Skeletal muscle tissue (tissue), 4 donors: ENCODE measurements around the gene WNT7A. TPM values are rescaled to one million over a fixed set of nuclear protein-coding genes. Genes with fewer than 3 reads are reported as not detected.

Experiments used
- H3K27ac ChIP-seq: one replicate; pipeline ENCODE4 v1.7.0; 2013; ENCODE audit warnings: mild to moderate bottlenecking, low read depth, low read length, inconsistent platforms
- H3K27me3 ChIP-seq, 3 donors: one replicate each; pipeline ENCODE4 v1.7.0; 2013; ENCODE audit warnings: low read length in 3 of 3; ENCODE audit not compliant: control insufficient read depth in 3 of 3, insufficient read depth in 3 of 3
- H3K36me3 ChIP-seq, 3 donors: one replicate each; pipeline ENCODE4 v1.7.0; 2013; ENCODE audit warnings: low read length in 3 of 3; ENCODE audit not compliant: control insufficient read depth in 3 of 3, insufficient read depth in 3 of 3
- H3K4me1 ChIP-seq, 3 donors: one replicate each; pipeline ENCODE4 v1.7.0; 2013; ENCODE audit warnings: low read length in 3 of 3, mild to moderate bottlenecking in 3 of 3; ENCODE audit not compliant: control insufficient read depth in 3 of 3, insufficient read depth in 3 of 3
- H3K4me3 ChIP-seq, 3 donors: one replicate each; pipeline ENCODE4 v1.7.0; 2013; ENCODE audit warnings: low read length in 3 of 3
- H3K9ac ChIP-seq, 3 donors: one replicate each; pipeline ENCODE4 v1.7.0; 2013; ENCODE audit warnings: low read length in 3 of 3, mild to moderate bottlenecking in 3 of 3, moderate library complexity in 2 of 3, low read depth in 1 of 3
- H3K9me3 ChIP-seq, 3 donors: one replicate each; pipeline ENCODE4 v1.7.0; 2013; ENCODE audit warnings: low read length in 3 of 3; ENCODE audit not compliant: control insufficient read depth in 3 of 3
- total RNA-seq: library from RNA; depleted of rRNA; stranded (reverse); fragments of >200 nt; gene quantifications from one replicate; pipeline ENCODE4 v1.2.3, GENCODE V29; 2014
- donor health status: Osteomylitis.

Gene WNT7A
- total RNA-seq, 1 donor from 2014 or later, result not detected

DNA sequence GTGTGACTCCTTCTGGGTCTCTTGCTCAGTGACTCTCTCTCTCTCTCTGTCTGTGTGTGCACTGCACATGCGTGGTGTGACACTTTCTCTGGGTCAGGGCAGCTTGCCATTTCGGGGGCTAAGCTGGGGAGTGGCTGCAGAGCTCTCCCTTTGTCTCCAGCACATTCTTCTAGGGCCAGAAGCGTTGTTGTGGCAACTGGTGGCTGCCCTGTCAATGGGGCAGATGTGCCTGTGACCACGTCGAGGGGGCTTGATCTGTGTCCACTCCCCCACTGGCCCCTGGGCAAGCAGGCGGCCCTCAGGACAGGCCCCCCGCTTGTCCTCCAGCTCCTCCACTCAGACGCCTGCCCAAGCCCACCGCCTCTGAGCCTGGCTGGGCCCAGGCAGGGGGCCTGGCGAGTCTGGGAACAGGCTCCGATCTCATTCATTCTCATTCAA, 67.8 kb downstream of the WNT7A start:
- Histone ChIP-seq H3K27ac (no peak overlapping the region), H3K4me1 (no peaks in the 10 kb centered on the region), H3K9me3 (peaks cover 25 to 40% (median 35%) of the 10 kb centered on the region in 3 donors), H3K27me3 (peaks cover 0 to 6% (median 3%) of the 10 kb centered on the region in 3 donors), H3K36me3 (no peaks in the 10 kb centered on the region), H3K9ac (no peak overlapping the region), H3K4me3 (no peak overlapping the region)

DNA sequence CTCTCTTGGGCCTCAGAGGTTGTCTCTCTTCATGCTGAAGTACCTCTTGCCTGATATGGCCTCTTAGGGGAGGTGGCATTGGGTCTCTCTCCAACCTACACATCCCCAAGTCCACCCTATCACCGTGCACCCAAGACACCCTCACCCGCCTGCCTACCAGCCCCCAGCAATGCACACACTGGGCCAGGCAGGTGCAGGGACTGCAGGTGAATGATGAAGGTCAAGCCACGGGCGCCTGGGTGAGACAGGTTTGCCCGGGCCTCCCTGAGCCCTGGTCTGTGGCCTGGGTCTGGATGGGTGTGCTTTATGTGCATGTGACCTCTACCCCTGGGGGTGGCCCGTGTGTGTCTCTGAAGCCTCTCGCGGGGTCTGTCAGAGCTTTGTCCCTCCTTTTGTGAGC, 68.3 kb downstream of the WNT7A start:
- no peaks in the 10 kb centered on the region for H3K36me3 ChIP-seq
- no peaks in the 10 kb centered on the region for H3K4me1 ChIP-seq
- peaks cover 25 to 37% (median 35%) of the 10 kb centered on the region in 3 donors for H3K9me3 ChIP-seq
- H3K9ac ChIP-seq, result no peak overlapping the region
- peaks cover 0 to 6% (median 0%) of the 10 kb centered on the region in 3 donors for H3K27me3 ChIP-seq
- H3K27ac ChIP-seq, result no peak overlapping the region
- no peak overlapping the region for H3K4me3 ChIP-seq

DNA sequence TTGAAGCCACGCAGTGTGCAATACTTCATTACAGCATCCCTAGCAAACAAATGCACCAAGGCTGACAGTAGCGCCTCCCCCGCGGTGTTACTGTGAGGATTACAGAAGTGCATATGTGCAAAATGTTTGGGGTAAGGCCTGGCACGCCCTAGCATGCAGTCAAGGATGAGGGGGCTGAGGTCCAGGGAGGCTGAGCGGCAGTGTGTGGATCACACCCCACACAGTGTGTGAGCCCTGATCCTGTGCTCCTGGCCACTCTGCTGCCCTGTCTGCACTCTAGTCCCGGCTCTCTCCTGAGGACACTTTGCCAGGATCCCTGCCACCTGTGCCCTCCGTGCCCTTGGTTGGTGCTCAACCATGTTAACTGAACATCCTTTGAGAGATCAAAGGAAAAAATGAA, 71.3 kb downstream of the WNT7A start:
- Histone ChIP-seq H3K4me3 (no peak overlapping the region), H3K9me3 (peaks cover 4 to 10% (median 6%) of the 10 kb centered on the region in 3 donors), H3K4me1 (no peaks in the 10 kb centered on the region), H3K36me3 (no peaks in the 10 kb centered on the region), H3K27ac (no peak overlapping the region), H3K27me3 (peaks cover 0 to 6% (median 0%) of the 10 kb centered on the region in 3 donors), H3K9ac (no peak overlapping the region)

DNA sequence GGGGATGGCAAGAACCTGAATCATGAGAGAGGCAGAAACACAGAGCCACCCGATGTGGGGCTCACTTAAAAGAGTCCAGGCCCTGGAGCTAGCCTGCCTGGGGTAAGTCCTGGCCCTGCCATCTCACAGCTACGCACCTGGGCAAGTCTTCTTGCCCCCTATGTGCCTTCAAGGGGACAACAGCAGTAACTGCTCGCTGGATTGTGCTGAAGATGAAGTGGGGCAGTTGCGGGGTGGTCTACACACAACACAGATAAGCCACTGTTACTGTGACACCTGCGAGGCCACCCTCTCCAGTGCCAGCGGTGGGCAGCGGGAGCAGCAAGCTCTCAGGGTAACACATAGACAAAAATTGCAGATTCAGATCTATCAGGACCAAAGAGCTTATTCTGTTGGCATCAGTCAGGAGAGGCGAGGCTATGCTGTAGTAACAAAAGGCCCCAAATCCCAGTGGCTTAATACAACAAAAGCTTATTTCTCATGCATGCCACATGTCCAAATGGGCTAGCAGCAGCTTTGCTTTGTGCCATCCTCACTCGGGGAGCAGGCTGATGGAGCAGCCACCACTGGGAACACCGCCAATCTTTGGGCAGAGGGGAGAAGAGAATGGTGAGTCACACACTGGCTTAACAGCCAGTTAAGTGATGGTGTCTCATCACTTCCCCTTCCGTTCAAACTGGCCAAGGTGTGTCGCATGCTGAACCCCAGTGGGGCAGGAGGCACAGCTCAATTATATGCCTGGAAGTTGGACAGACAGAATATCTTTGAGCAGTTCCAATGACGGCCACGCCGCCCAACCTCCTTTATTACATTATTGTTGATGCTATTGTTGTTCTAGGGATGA, 78.3 kb downstream of the WNT7A start:
- Histone ChIP-seq H3K27ac (no peak overlapping the region), H3K4me3 (no peak overlapping the region), H3K9me3 (peaks cover 0 to 3% (median 3%) of the 10 kb centered on the region in 3 donors), H3K36me3 (no peaks in the 10 kb centered on the region), H3K4me1 (no peaks in the 10 kb centered on the region), H3K9ac (no peak overlapping the region), H3K27me3 (peaks cover 4 to 14% (median 5%) of the 10 kb centered on the region in 3 donors)

DNA sequence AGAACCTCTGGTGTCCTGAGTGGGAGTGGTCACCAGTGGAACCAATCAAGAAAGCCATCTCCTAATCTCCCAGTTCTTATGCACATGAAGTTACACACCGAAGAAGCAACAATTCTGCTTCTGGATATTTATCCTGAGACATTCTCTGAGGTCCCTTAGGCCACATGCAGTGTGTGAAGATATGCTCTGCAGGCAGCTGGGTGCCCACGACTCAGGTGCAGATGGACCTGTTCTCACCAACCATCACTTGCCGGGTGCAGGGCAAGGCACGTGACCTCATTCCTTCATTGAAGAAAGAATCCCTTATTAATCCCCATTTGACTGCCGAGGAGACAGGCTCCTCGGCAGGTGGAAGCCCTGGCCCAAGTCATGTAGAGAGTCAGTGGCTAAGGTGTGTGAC, 79.8 kb downstream of the WNT7A start:
- Histone ChIP-seq H3K36me3 (no peaks in the 10 kb centered on the region), H3K4me3 (no peak overlapping the region), H3K9ac (no peak overlapping the region), H3K9me3 (peaks cover 0 to 3% (median 0%) of the 10 kb centered on the region in 3 donors), H3K27me3 (peaks cover 4 to 15% (median 11%) of the 10 kb centered on the region in 3 donors), H3K4me1 (no peaks in the 10 kb centered on the region), H3K27ac (no peak overlapping the region)

DNA sequence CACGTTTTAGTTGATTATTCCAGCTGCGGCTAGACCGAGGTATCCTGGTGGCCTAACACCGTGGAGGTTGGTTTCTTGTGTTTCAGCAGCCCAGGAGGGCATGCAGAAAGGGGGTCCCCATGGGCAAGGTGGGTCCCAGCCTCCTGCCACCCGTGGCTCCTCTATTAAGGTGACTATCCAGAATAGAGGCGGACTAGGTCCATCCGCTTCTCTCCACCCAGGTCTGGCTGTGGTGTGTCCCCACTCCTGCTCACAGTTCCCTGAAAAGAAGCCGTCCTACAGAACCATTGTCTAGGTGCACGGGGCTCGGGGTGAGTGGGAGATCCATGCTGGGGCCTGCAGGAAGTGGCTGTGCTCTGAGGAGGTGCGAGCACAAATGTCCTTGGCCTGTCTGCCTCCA, 81.5 kb downstream of the WNT7A start:
- Histone ChIP-seq H3K4me3 (no peak overlapping the region), H3K9me3 (peaks cover 0 to 3% (median 0%) of the 10 kb centered on the region in 3 donors), H3K36me3 (no peaks in the 10 kb centered on the region), H3K27me3 (peaks cover 9 to 27% (median 11%) of the 10 kb centered on the region in 3 donors), H3K4me1 (no peaks in the 10 kb centered on the region), H3K27ac (no peak overlapping the region), H3K9ac (no peak overlapping the region)

DNA sequence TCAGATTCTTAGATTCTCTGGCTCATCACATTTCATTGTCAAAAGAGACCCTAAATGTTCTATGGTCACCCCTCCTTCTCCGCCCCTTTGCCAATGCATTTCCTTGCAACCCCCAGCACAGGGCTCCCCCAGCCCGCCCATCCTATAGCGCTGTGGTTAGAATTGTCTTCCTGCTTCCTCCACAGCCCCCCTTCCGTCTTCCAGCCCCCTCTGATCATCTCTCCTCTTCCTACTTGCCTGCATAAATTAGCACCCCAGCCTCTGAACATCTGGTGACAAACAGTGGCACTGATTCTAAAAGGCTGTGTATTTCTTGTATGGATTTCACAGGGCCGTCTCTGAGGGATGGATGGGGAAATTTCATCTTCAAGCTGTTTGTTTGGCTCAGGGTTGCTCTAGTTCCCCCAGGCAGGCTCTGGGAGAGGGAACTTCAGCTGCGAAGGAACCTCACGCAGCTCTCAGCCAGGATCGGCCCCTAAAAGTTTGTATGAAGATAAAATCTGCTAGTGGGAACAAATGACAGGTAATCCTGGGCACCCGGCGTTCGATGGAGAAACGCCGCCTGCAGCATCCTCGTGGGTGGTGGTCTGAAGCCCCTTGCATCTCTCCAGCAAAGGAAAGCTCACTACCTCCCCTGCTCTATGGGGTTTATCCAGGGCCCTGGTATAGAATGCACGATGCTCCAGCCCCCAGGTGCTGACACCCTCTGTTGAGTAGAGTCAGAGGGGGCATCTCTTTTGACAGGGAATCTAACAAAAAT, 83.0 kb downstream of the WNT7A start:
- H3K36me3 ChIP-seq, result no peaks in the 10 kb centered on the region
- peaks cover 24 to 42% (median 26%) of the 10 kb centered on the region in 3 donors for H3K27me3 ChIP-seq
- peaks cover 0 to 3% (median 0%) of the 10 kb centered on the region in 3 donors for H3K9me3 ChIP-seq
- no peak overlapping the region for H3K9ac ChIP-seq
- no peaks in the 10 kb centered on the region for H3K4me1 ChIP-seq
- no peak overlapping the region for H3K4me3 ChIP-seq
- H3K27ac ChIP-seq, result no peak overlapping the region

DNA sequence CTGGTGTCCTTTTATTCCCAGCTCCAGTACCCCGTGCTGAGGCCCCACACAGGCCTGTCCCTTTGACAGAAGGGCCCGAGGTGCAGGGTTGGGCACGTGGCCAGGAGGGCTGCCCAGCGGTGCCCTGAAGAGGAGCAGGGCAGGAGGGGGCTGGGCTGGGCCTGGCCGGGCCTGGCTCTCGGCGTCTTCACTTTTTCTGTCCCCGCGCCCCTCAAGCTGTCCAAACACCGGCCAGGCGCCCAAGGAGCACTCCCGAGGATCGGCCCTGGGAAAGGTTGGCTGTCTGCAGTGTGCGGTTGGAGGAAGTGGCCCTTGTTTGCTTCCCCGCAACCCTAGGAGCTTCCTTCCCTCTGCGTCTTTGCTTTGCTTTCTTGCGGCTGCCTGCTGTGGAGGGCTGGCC, 84.1 kb downstream of the WNT7A start:
- Histone ChIP-seq H3K27me3 (peaks cover 25 to 41% (median 29%) of the 10 kb centered on the region in 3 donors), H3K9me3 (no peaks in the 10 kb centered on the region), H3K27ac (no peak overlapping the region), H3K36me3 (no peaks in the 10 kb centered on the region), H3K9ac (no peak overlapping the region), H3K4me1 (no peaks in the 10 kb centered on the region), H3K4me3 (no peak overlapping the region)

DNA sequence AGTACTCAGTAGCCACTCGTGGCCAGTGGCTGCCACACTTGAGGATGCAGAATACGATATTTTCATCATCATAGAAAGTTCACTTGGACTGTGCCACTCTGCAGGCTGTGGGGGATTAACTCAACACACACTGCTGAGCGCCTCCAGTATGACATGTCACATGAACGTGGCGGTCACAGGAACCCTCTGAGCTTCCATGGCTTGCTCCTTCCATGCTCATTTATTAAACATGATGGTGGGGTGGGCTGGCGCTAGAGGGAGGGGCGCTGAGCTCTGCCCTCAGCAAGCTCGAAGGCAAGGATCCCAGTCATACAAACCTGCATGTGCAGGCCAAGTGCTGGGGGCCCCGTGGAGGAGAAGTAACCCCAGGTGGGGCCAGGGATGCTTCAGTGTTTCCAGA, 85.5 kb downstream of the WNT7A start:
- Histone ChIP-seq H3K27ac (no peak overlapping the region), H3K9me3 (no peaks in the 10 kb centered on the region), H3K9ac (no peak overlapping the region), H3K27me3 (peaks cover 25 to 36% (median 32%) of the 10 kb centered on the region in 3 donors), H3K36me3 (no peaks in the 10 kb centered on the region), H3K4me3 (no peak overlapping the region), H3K4me1 (no peaks in the 10 kb centered on the region)

DNA sequence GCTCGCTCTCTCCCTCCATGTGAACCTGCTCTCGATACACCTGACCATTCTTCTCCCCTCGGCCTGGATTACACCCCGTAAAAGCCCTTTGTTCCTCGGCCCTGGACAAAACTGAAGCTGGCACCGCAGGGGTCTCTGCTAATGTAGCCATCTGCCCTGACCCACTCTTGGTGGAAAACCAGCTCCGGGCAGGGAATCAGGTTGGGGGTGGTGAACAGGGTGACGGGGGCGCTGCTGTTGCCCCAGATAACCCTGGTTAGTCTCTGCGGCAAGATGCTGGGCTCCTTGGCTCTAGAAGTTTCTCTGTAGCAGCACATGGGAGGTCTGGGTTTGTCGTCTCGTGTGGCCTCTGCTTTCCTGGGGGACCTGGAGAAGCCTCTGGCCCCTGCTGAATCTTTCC, 86.4 kb downstream of the WNT7A start:
- Histone ChIP-seq H3K9ac (peak overlapping the region in 1 of 3 donors; percentile 33), H3K4me3 (no peak overlapping the region), H3K4me1 (no peaks in the 10 kb centered on the region), H3K9me3 (no peaks in the 10 kb centered on the region), H3K36me3 (no peaks in the 10 kb centered on the region), H3K27me3 (peaks cover 27 to 41% (median 41%) of the 10 kb centered on the region in 3 donors), H3K27ac (no peak overlapping the region)
